Trophoblast cell (in vitro differentiated cells and primary cell): ENCODE data around the gene IKZF4.
A peak's percentile ranks its signal among the peaks of the same experiment; 100 is the strongest.

Experiments
- DNase-seq, 2 donors: peaks; one replicate each; pipeline ENCODE4 v3.0.0-alpha.2; 2016
- H2AFZ ChIP-seq: 2 replicates; pipeline ENCODE4 v1.6.1; 2013; ENCODE audit warnings: low read length, moderate library complexity, mild to moderate bottlenecking; ENCODE audit not compliant: insufficient read depth, poor library complexity
- H2AK5ac ChIP-seq: 2 replicates; pipeline ENCODE4 v1.6.1; 2013; ENCODE audit warnings: mild to moderate bottlenecking, low read length
- H2BK120ac ChIP-seq: 2 replicates; pipeline ENCODE4 v1.6.1; 2013; ENCODE audit warnings: low read length, mild to moderate bottlenecking, moderate library complexity; ENCODE audit not compliant: insufficient read depth, poor library complexity
- H2BK12ac ChIP-seq: 2 replicates; pipeline ENCODE4 v1.6.1; 2013; ENCODE audit warnings: mild to moderate bottlenecking, low read length, moderate library complexity
- H2BK5ac ChIP-seq: 2 replicates; pipeline ENCODE4 v1.6.1; 2013; ENCODE audit warnings: low read length, low read depth, moderate library complexity, mild to moderate bottlenecking; ENCODE audit not compliant: poor library complexity
- H3K14ac ChIP-seq: 2 replicates; pipeline ENCODE4 v1.6.1; 2013; ENCODE audit warnings: mild to moderate bottlenecking, low read length
- H3K18ac ChIP-seq: 2 replicates; pipeline ENCODE4 v1.6.1; 2013; ENCODE audit warnings: mild to moderate bottlenecking, low read length
- H3K23ac ChIP-seq: 2 replicates; pipeline ENCODE4 v1.6.1; 2013; ENCODE audit warnings: low read length
- H3K27ac ChIP-seq: 2 replicates; pipeline ENCODE4 v1.5.1; 2013; ENCODE audit warnings: low read depth, mild to moderate bottlenecking, inconsistent platforms, low read length, moderate library complexity
- H3K27me3 ChIP-seq: 2 replicates; pipeline ENCODE4 v1.6.1; 2013; ENCODE audit warnings: inconsistent platforms, mild to moderate bottlenecking, low read length, moderate library complexity; ENCODE audit not compliant: insufficient read depth
- H3K36me3 ChIP-seq, 2 experiments: 1 replicate in 1 of 2; 2 replicates in 1 of 2; pipeline ENCODE4 v1.6.1; 2013; ENCODE audit warnings: low read length in 2 of 2, mild to moderate bottlenecking in 2 of 2, moderate library complexity in 1 of 2; ENCODE audit not compliant: insufficient read depth in 2 of 2, control insufficient read depth in 1 of 2
- H3K4ac ChIP-seq: 2 replicates; pipeline ENCODE4 v1.6.1; 2013; ENCODE audit warnings: low read depth, mild to moderate bottlenecking, low read length, moderate library complexity
- H3K4me1 ChIP-seq, 2 experiments: 1 replicate in 1 of 2; 2 replicates in 1 of 2; pipeline ENCODE4 v1.6.1; 2013; ENCODE audit warnings: low read length in 2 of 2, mild to moderate bottlenecking in 2 of 2, moderate library complexity in 1 of 2; ENCODE audit not compliant: insufficient read depth in 2 of 2, control insufficient read depth in 1 of 2
- H3K4me2 ChIP-seq: 2 replicates; pipeline ENCODE4 v1.6.1; 2013; ENCODE audit warnings: inconsistent platforms, mild to moderate bottlenecking, low read length, moderate library complexity
- H3K4me3 ChIP-seq: 2 replicates; pipeline ENCODE4 v1.5.1; 2013; ENCODE audit warnings: mild to moderate bottlenecking, low read depth, low read length, inconsistent platforms
- H3K79me1 ChIP-seq: one replicate; pipeline ENCODE4 v1.6.1; 2013; ENCODE audit warnings: low read length
- H3K79me2 ChIP-seq: 2 replicates; pipeline ENCODE4 v1.6.1; 2013; ENCODE audit warnings: low read length, mild to moderate bottlenecking; ENCODE audit not compliant: control insufficient read depth, insufficient read depth, poor library complexity
- H3K9ac ChIP-seq: 2 replicates; pipeline ENCODE4 v1.6.1; 2013; ENCODE audit warnings: mild to moderate bottlenecking, low read length
- H3K9me3 ChIP-seq: 2 replicates; pipeline ENCODE4 v1.6.1; 2013; ENCODE audit warnings: low read depth, mild to moderate bottlenecking, control low read depth, inconsistent platforms, low read length; ENCODE audit not compliant: insufficient read depth
- H4K12ac ChIP-seq: 2 replicates; pipeline ENCODE4 v1.6.1; 2013; ENCODE audit warnings: low read depth, mild to moderate bottlenecking, low read length, moderate library complexity
- H4K8ac ChIP-seq: 2 replicates; pipeline ENCODE4 v1.6.1; 2013; ENCODE audit warnings: low read depth, mild to moderate bottlenecking, low read length, moderate library complexity
- H4K91ac ChIP-seq: one replicate; pipeline ENCODE4 v1.6.1; 2013; ENCODE audit warnings: low read depth, mild to moderate bottlenecking, low read length, moderate library complexity
- WGBS: extraction: QIAGEN DNeasy Blood & Tissue Kit; methylation state at CpG from one replicate; pipeline ENCODE4 v1.1.7; 2013; ENCODE audit warnings: missing lambda C conversion rate; ENCODE audit not compliant: insufficient read length, insufficient coverage; ENCODE audit errors: extremely low coverage; 5-methylcytosine and 5-hydroxymethylcytosine counted together

The IKZF4 gene

GRCh38 chr12:55995366-55995765 lies 25.5 kb upstream of the IKZF4 start:
- no CpG with 5 or more reads among the region's 8 CpGs for WGBS
- Histone ChIP-seq H3K79me1 (peaks cover 4% of the 10 kb centered on the region), H3K4me3 (no peak overlapping the region), H3K18ac (no peak overlapping the region), H3K4me1 (peaks cover 3 to 7% of the 10 kb centered on the region in 2 experiments), H3K27ac (no peak overlapping the region), H3K4ac (no peak overlapping the region), H4K8ac (no peak overlapping the region), H3K9me3 (no peaks in the 10 kb centered on the region), H3K36me3 (peaks cover 28 to 42% of the 10 kb centered on the region in 2 experiments), H3K27me3 (no peaks in the 10 kb centered on the region), H4K91ac (no peak overlapping the region), H2AFZ (no peak overlapping the region), H2BK5ac (no peak overlapping the region), H2BK12ac (no peak overlapping the region), H3K14ac (no peak overlapping the region), H2AK5ac (no peak overlapping the region), H2BK120ac (no peak overlapping the region), H4K12ac (no peak overlapping the region), H3K4me2 (no peak overlapping the region), H3K9ac (no peak overlapping the region), H3K79me2 (peaks cover 4% of the 10 kb centered on the region), H3K23ac (no peak overlapping the region)
- DNase-seq = no peak

DNA sequence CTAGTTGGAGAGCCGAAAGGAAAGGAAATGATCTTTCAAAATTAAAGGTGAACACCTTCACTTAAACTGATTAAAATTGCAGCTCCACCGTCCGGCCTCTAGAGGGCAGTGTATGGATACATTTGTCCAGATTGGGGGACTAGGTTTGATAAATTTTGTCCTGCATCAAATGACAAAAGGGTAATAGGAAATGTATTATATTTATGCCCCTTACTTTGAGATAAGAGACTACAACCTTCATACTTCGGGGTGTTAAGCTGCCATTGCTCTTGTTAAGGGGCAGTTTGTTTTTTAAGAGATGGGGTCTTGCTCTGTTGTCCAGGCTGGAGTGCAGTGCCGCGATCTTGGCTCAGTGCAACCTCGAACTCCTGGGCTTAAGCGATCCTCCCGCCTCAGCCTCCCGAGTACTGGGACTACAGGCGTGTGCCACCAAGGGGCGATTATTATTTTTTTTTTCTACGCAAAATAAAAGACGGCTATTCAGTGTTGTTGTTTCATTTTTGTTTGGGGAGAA lies 24.6 kb upstream of the IKZF4 start:
- peaks cover 4% of the 10 kb centered on the region for H3K79me1 ChIP-seq
- peaks cover 3 to 7% of the 10 kb centered on the region in 2 experiments for H3K4me1 ChIP-seq
- H3K4ac ChIP-seq = no peak overlapping the region
- WGBS = no CpG with 5 or more reads among the region's 14 CpGs
- no peak overlapping the region for H3K4me3 ChIP-seq
- peaks cover 23 to 33% of the 10 kb centered on the region in 2 experiments for H3K36me3 ChIP-seq
- no peak overlapping the region for H3K18ac ChIP-seq
- no peak overlapping the region for H4K91ac ChIP-seq
- H2BK120ac ChIP-seq = no peak overlapping the region
- peaks cover 4% of the 10 kb centered on the region for H3K79me2 ChIP-seq
- no peak overlapping the region for H2AFZ ChIP-seq
- H4K12ac ChIP-seq = peak overlapping the region; percentile 47
- no peak overlapping the region for H3K9ac ChIP-seq
- H3K9me3 ChIP-seq = no peaks in the 10 kb centered on the region
- no peaks in the 10 kb centered on the region for H3K27me3 ChIP-seq
- H3K27ac ChIP-seq = no peak overlapping the region
- peak overlapping the region; percentile 83 for H3K4me2 ChIP-seq
- H2AK5ac ChIP-seq = no peak overlapping the region
- peak; percentile 45 to 86 for DNase-seq
- no peak overlapping the region for H2BK12ac ChIP-seq
- H2BK5ac ChIP-seq = no peak overlapping the region
- no peak overlapping the region for H3K14ac ChIP-seq
- no peak overlapping the region for H3K23ac ChIP-seq
- no peak overlapping the region for H4K8ac ChIP-seq

- peak within 1 kb of the TSS; percentile 49 for H2BK120ac ChIP-seq
- H3K18ac ChIP-seq = peak within 1 kb of the TSS; percentile 76
- H3K4me2 ChIP-seq = peak within 1 kb of the TSS; percentile 83
- peak within 1 kb of the TSS; percentile 75 for H3K9ac ChIP-seq
- H3K27me3 ChIP-seq = no peaks in the 10 kb centered on the region
- H2AK5ac ChIP-seq = peak within 1 kb of the TSS; percentile 59
- H3K4me3 ChIP-seq = peak within 1 kb of the TSS; percentile 75
- peak within 1 kb of the TSS; percentile 65 for H4K91ac ChIP-seq
- peak within 1 kb of the TSS; percentile 41 for H3K27ac ChIP-seq
- peak within 1 kb of the TSS; percentile 25 for H2BK12ac ChIP-seq
- H3K9me3 ChIP-seq = no peaks in the 10 kb centered on the region
- peak within 1 kb of the TSS; percentile 87 for H4K8ac ChIP-seq
- no peak within 1 kb of the TSS for H3K4ac ChIP-seq
- peaks cover 4% of the 10 kb centered on the region for H3K79me2 ChIP-seq
- H3K14ac ChIP-seq = peak within 1 kb of the TSS; percentile 78
- H3K23ac ChIP-seq = no peak within 1 kb of the TSS
- no CpG with 5 or more reads among the region's 27 CpGs for WGBS
- H3K4me1 ChIP-seq = peaks cover 3 to 7% of the 10 kb centered on the region in 2 experiments
- H3K36me3 ChIP-seq = peaks cover 18 to 28% of the 10 kb centered on the region in 2 experiments
- DNase-seq = peak; percentile 97 to 98
- H2AFZ ChIP-seq = peak within 1 kb of the TSS; percentile 83
- peaks cover 4% of the 10 kb centered on the region for H3K79me1 ChIP-seq
- peak within 1 kb of the TSS; percentile 74 for H4K12ac ChIP-seq
- H2BK5ac ChIP-seq = peak within 1 kb of the TSS; percentile 9
These were observed 23.9 kb upstream of the IKZF4 start, which contains the start of gene SUOX for GRCh38 chr12:55996715-55997534. Gene SUOX, plus strand, starts transcription at chr12:55997276. Its CDS starts 4,946 bp downstream, at chr12:56002222.

DNA sequence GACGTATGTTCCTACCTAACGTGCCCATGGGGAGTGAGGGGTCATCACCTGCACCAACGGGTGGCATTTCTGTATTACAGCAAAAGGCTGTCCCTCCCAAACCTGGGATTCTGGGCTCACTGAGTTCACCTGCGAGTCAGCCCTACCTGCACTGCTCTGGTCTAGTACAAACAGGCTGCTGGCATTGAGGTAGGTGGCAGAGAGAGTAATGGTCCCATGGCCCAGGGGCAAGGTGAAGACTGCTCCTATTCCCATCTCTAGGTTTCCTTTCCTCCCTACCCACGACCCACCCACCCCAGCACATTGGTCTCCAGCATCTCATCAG lies 23.3 kb upstream of the IKZF4 start:
- no peak overlapping the region for H3K4ac ChIP-seq
- no peak for DNase-seq
- H4K12ac ChIP-seq = peak overlapping the region; percentile 74
- H4K8ac ChIP-seq = peak overlapping the region; percentile 87
- H3K9me3 ChIP-seq = no peaks in the 10 kb centered on the region
- H3K27me3 ChIP-seq = no peaks in the 10 kb centered on the region
- peak overlapping the region; percentile 9 for H2BK5ac ChIP-seq
- peak overlapping the region; percentile 65 for H4K91ac ChIP-seq
- H3K18ac ChIP-seq = peak overlapping the region; percentile 76
- H3K4me3 ChIP-seq = peak overlapping the region; percentile 75
- H3K79me1 ChIP-seq = peaks cover 4% of the 10 kb centered on the region
- no CpG with 5 or more reads among the region's 5 CpGs for WGBS
- peak overlapping the region; percentile 25 for H2BK12ac ChIP-seq
- peaks cover 3 to 7% of the 10 kb centered on the region in 2 experiments for H3K4me1 ChIP-seq
- H3K79me2 ChIP-seq = peaks cover 4% of the 10 kb centered on the region
- H2AK5ac ChIP-seq = peak overlapping the region; percentile 59
- peaks cover 15 to 23% of the 10 kb centered on the region in 2 experiments for H3K36me3 ChIP-seq
- H3K14ac ChIP-seq = peak overlapping the region; percentile 78
- H3K9ac ChIP-seq = peak overlapping the region; percentile 75
- no peak overlapping the region for H3K23ac ChIP-seq
- peak overlapping the region; percentile 83 for H2AFZ ChIP-seq
- H2BK120ac ChIP-seq = peak overlapping the region; percentile 49
- H3K27ac ChIP-seq = no peak overlapping the region
- H3K4me2 ChIP-seq = peak overlapping the region; percentile 83
